Measurements from ENCODE around the gene ZNF638.

DNA sequence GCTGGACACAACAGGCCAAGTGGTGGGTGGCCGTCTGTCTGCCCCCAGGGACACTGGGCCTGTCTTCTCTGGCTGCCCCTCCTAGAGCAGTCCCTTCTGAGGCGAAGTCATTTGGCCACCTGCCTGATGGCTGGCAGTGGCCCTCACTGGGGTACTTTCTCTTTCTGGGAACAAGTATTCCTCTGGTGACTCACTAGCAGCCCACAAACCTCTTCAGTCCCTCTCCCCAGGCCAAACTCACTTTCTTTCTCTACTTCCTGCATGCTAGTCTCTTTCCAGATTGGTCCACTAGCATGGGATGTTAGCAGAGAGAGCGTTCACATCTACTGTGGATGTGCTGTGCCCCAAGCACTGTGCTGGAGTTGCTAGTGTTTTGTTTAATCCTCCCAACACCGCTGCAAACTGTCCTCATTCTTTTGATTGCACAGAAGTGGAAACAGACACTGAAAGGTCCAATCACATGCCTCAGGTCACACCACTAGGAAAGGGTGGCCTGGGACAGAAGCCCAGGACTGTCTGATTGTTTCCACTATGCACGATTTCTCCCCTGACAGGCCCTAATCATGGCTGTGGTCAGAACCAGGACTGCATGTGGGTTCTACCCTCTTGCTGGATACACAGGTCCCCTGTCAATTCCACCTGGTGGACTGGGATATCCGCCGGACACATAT lies 127.0 kb downstream of the ZNF638 start:
- no peak for TF ChIP-seq CTCF (IDR thresholded peaks at IDR 0.05; ENCODE audit: insufficient read depth, low read length, poor library complexity, severe bottlenecking)
- TF ChIP-seq EZH2phosphoT487 (conservative IDR thresholded peaks at IDR 0.05; ENCODE audit: low read length) = no peak
